Heart left ventricle (tissue), 13 donors: Measurements from ENCODE around the gene COL1A2.

Experiments used
- CTCF ChIP-seq, 12 donors: fragments of 200-600 bp; sonication (generic) in 4 of 12; IDR thresholded peaks; one replicate each; pipeline versions ENCODE4 v1.5.0 to v1.8.0; 2018 to 2022; ENCODE audit warnings: antibody characterized with exemption in 12 of 12, mild to moderate bottlenecking in 5 of 12
- POLR2A ChIP-seq, 2 donors: fragments of 450-650 bp; IDR thresholded peaks; one replicate each; pipeline ENCODE4 v1.6.1; 2017; ENCODE audit warnings: antibody characterized with exemption in 2 of 2, mild to moderate bottlenecking in 2 of 2, moderate library complexity in 2 of 2
- donor health status: ischemic (EF 13 %, LVEDD 7.1; RV severe dilation, severe dysfunction).
- donor health status: DM: no; HTN: yes; CAD: no.
- donor health status: DM: no; HTN: no; CAD: no.
- donor health status: ischemic (EF 25% LVEDD 6.9; RV normal size, moderate dysfunction).
- donor health status: ischemic (EF 25% LVEDD 5.7; RV mildly dilated, moderate dysfunction).
- donor health status: ischemic (EF 35%, LVEDD 5.7; RV mildly dilated, moderate dysfunction).
- donor health status: nonischemic (EF 11% LVEDD 7.7; RV severe dilation, severe dysfunction).
- donor health status: DM: yes; HTN: yes; CAD: no.
- donor health status: PGD.
- donor health status: ischemic (EF 29% LVEDD 5.4; RV normal size, mild dysfunction).
- donor health status: nonischemic (EF 23%, LVEDD 6.1; RV moderate dilation, normal function).

DNA sequence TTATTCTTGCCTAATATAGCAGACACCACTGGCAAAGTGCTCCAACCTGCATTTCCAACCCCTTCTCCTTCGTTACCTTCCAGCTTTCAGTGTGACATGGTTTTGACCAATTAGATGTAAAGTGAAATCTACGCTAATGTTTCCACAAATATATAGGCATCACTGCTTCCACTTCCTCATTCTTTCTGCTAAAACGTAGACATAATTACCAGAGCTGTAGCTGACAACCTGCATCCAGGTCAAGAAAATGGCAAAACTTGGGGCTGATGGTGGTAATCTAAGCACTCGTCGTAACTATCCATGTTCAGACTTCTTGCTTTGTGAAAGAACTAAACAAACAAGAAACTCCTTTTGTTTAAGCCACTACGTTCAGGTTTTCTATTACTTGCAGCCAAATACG is 41.8 kb upstream of the COL1A2 start:
- no peak for TF ChIP-seq CTCF (IDR thresholded peaks at IDR 0.05)
- TF ChIP-seq POLR2A (IDR thresholded peaks at IDR 0.05), result no peak
